ENCODE results near the gene RNU7-1.

RNU7-1 gene

DNA sequence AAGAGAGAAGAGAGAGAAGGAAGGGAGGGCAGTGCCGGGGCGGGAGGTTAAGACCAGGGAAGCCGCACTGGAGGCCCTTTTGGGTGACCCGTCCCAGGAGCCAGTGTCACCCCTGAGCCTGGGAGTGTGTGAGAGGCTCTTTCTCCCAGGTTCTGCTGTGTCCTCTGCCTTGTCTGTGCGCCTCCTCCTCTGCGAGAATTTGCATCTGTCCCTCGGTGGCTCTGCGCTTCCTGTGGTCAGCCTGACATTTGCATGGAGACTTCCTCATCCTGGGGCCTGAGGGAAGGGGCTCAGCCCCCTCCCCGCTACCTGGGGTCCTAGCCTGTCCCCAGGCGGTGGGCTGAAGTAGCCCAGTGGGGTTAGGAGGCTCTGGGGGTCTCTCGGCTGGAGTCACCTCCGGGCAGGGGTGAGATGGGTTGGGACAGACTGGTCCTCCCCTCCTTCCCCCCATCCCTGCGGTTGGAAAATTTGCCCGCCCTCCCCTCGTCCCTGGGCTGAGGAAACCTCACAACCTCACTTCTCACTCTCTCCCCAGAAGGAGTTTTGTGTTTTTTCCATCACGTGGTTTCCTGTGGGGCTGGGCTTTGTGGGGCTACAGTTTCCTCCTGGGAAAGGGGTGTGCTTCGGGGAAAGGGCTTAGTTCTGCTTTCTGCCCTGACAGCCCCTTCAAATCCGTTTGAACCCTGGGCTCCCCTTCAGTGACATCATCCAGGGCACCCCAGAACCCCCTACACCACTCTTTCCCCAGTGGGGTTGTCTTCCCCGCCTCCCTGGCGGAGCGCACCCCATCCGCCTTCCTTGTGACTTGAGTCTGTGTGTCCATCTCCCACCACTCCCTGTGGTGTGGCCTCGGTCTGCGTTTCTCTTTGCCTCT, 10.1 kb downstream of the RNU7-1 start:
- peak; percentile 82 for DNase-seq (ENCODE audit: low spot score)

DNA sequence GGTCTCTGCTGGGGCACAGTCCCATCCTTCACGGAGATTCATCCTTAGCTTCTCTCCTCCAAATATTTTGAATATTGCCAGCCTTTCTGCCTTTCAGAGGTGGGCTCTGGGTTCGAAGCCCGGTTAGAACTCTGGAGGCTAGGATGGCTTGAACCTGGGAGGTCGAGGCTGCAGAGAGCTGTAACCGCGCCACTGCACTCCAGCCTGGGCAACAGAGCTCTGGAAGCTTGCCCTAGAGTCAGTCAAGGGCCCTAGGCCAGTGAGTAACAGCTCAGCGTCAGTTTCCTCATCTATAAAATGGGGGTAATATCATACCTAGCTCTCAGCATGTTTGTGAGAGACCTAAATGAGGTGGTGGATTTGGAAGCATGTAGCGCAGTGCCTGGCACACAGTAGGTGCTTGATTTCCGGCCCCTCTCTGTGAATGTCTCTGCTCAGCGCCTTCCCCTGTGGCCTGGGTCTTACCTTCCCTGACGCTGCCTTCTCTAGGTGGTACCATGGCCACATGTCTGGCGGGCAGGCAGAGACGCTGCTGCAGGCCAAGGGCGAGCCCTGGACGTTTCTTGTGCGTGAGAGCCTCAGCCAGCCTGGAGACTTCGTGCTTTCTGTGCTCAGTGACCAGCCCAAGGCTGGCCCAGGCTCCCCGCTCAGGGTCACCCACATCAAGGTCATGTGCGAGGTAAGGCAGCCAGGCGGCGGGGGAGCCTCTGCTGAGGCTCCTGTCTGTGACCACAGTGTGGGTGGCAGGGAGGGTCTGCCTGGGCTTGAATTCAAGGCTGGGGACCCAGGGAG, 10.9 kb downstream of the RNU7-1 start:
- no peak for DNase-seq (ENCODE audit: low spot score)

DNA sequence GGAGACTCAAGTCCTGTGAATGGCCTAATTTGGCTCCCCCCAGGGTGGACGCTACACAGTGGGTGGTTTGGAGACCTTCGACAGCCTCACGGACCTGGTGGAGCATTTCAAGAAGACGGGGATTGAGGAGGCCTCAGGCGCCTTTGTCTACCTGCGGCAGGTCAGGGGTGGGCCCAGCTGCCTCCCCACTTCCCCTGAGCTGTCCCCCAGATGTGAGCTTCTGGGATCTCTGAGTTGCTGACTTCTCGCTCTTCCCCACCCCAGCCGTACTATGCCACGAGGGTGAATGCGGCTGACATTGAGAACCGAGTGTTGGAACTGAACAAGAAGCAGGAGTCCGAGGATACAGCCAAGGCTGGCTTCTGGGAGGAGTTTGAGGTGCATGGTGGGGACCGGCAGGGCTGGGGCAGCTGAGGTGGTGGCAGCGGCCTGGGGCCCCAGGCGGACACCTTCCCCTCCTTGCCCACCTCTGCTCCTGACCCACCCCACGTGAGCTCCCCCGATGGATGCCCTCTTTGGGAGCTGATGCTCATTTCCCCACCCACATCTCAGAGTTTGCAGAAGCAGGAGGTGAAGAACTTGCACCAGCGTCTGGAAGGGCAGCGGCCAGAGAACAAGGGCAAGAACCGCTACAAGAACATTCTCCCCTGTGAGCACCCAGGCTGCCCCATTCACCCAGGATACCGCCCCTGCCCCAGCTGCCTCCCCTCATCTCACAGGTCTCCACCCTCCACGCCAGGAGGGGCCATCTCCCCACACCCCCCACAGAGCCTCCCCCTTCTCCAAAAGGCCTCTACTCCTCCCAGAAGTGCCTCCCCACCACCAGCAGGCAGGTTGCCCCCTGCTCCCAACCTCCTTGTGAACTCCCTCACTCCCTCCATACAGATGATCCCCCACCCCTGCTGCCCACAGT, 11.7 kb downstream of the RNU7-1 start:
- DNase-seq (ENCODE audit: low spot score), result no peak

DNA sequence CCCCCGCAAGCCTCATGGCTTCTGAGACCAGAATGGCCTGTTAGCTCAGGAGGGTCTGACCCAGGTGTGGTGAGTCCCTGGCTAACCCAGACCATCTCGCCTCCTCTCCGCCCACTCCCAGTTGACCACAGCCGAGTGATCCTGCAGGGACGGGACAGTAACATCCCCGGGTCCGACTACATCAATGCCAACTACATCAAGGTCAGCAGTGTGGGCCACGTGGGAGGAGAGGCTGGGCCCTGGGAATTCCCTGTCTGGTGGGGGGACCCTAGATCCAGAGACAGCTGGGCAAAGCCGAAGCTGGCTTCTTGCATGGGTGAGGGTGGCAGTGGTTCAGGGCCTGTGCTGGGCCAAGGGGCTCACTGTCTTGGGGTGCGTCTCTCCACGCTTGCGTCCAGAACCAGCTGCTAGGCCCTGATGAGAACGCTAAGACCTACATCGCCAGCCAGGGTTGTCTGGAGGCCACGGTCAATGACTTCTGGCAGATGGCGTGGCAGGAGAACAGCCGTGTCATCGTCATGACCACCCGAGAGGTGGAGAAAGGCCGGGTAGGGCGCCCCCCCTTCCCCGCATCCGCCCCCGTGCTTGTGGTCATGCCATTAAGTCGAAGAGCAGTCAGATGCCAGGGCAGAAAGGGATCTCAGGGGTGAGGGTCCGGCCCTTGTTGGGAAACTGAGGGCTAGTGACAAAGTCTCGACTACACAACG, 12.6 kb downstream of the RNU7-1 start:
- DNase-seq (ENCODE audit: low spot score), result no peak

DNA sequence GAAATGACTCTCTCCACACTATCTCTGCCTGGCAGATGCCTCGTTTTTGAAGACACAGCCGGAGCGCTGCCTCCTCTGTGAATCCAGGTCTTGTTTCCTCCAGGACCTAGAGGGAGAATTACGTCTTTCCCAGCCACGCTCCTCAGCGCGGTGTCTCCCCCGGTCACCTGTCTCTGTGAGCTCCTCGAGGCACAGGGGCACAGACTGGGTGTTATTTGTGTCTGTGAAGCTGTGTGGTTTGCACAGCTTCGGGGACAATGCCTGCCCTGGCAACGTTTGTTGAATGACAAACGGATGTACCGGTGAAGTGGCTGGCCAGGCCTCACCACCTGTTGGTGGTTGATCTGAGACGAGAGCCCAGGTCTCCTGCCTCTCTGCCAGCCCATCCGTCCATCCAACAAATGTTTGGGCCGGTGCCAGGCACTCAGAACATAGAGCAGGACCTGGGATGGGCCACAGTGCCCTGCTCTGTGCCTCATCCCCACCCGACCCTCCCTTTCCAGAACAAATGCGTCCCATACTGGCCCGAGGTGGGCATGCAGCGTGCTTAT, 13.6 kb downstream of the RNU7-1 start:
- DNase-seq (ENCODE audit: low spot score), result peak; percentile 47

DNA sequence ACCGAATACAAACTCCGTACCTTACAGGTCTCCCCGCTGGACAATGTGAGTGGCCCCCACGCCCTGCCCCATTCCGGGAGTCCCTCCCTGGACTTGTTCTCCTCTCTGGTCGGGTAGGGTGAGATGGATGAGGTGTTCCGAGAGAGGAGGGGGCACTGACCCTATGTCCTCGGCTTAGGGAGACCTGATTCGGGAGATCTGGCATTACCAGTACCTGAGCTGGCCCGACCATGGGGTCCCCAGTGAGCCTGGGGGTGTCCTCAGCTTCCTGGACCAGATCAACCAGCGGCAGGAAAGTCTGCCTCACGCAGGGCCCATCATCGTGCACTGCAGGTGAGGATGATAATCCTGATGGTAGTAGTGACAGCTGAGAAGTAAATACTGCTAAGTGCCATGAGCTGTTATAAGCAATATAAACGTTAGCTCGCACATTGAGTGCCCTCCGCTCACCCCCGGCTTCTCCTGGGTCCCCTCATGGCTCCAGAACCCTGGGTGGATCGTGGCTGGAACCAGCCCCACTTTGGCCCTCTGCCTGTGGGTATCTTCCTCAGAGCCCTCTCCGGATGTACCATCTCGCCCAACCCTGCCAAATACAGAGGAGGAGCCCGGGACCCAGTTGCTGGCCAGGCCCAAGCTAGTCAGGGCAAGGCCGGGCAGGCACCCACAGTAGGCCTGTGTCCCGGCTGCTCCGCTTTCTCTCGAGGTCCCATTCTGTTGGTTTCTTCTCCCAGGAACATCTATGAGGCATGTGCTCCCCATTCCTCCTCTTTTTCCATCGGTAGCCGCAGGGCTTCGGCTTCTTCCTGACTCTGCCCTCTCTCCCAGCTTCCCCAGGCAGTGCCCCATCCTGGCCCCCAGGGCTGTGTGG, 14.4 kb downstream of the RNU7-1 start:
- no peak for DNase-seq (ENCODE audit: low spot score)

DNA sequence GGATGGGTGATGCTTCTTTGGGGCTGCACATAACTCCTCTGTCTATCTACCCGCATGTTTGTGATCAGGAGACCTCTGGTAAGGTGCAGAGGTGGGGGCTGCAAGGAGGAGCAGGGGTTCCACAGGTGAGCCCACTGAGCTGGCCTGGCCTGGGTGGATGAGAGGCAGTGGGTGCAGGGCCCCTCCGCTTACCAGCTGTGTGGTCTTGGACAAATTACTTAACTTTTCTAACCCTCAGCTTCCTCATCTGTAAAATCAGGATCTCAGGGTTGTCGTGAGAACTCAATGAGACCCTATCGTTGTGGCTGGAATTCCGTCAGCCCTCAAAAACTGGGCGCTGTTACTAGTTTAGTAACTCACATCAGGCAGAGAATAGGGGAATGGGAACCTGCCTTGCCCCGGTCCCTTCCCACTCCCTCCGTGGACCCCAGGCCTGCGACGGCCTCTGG, 15.0 kb downstream of the RNU7-1 start:
- DNase-seq (ENCODE audit: low spot score), result no peak

DNA sequence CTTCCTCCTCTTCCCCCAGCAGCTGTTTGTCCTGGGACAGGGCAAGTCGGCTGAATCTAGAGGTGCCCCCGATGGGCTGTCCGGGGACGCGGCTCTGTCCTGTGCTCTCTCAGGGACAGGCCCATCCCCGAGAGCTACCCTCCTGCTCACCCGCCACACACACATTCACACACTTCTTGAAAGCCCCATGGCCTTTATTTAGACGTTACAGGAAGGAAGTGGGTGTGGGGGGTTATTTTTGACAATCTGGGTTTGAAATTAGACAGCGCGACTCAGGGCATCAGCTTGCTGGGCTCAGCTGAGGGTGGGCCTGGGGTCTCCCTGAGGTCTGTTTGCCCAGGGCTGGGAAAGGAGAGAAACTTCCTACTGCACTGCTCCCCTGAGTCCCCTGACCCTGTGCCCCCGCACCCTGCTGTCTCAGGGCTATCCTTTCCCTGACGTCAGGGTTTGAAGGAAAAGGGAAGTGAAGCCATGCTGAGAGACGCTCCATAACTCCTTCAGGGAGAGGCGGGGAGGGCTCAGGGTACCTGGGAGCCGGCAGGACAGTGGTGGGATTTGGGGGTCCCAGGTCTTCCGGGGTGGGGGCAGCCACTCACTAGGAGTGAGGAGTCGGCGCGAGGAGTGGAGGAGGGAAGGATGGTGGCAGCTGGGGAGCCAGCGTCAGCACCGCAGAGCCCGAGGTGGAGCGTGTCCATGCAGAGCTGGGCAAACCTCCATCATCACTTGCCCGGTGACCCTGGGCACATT, 15.6 kb downstream of the RNU7-1 start:
- peak; percentile 85 for DNase-seq (ENCODE audit: low spot score)

DNA sequence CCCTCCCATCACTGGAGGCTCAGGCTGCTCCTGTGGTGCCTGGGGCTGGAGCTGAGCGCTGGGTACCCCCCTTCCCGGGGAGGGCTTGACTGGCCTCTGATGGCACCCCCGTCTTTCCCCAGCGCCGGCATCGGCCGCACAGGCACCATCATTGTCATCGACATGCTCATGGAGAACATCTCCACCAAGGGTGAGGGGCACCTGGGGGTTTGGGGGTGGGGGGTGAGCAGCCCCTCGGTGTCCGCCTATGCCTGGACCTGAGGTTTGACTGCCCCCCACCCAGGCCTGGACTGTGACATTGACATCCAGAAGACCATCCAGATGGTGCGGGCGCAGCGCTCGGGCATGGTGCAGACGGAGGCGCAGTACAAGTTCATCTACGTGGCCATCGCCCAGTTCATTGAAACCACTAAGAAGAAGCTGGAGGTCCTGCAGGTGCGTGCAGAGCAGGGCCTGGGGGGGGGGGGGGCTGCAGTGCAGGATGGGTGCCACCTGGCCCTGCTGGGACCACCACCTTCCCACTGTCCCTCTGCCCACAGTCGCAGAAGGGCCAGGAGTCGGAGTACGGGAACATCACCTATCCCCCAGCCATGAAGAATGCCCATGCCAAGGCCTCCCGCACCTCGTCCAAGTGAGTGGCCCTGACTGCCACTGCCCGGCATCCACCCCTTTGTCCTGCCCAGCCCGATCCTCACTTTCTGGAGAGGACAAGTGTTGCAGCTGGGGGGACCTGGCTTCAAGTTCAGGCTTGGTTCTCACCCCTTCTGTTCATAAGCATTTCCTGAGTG, 16.4 kb downstream of the RNU7-1 start:
- DNase-seq (ENCODE audit: low spot score), result no peak

DNA sequence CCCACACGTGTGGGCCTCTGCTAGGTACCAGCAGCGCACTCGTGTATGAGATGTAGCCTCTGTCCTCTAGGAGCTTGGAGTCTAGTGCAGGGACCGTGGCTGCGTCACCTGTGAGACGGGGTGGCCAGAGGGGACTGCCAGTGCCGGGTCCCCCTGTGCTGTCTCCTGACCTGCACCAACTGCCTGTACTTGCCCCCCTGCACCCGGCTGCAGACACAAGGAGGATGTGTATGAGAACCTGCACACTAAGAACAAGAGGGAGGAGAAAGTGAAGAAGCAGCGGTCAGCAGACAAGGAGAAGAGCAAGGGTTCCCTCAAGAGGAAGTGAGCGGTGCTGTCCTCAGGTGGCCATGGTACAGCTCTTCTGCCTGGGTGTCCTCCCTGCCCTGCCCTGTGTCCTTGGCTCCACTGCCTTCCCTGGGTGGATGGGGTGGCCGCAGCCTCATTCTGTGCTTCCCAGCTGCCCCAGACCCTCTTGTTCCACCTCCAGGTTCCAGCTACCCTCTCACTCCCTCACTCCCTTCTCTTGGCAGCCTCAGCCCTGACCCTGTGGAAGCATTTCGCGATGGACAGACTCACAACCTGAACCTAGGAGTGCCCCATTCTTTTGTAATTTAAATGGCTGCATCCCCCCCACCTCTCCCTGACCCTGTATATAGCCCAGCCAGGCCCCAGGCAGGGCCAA, 17.1 kb downstream of the RNU7-1 start:
- DNase-seq (ENCODE audit: low spot score), result no peak

DNA sequence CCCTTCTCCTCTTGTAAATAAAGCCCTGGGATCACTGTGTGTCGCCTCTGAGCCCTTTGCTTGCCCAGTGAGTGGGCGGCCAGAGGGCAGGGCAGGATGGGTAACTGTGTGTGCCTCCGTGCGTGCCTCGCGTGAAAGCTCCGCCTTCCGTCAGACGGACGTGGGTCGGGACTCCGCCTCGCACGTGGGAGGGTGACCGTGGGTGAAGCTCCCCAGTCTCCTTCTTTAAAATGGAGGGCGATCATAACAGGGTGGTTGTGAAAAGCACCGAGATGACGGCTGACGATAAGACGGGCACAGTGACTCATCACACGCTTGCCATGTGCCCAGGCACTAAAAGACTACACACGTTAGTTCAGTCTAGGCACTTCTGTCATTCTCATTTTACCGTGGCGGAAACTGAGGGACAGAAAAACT, 17.7 kb downstream of the RNU7-1 start:
- peak; percentile 95 for DNase-seq (ENCODE audit: low spot score)

DNA sequence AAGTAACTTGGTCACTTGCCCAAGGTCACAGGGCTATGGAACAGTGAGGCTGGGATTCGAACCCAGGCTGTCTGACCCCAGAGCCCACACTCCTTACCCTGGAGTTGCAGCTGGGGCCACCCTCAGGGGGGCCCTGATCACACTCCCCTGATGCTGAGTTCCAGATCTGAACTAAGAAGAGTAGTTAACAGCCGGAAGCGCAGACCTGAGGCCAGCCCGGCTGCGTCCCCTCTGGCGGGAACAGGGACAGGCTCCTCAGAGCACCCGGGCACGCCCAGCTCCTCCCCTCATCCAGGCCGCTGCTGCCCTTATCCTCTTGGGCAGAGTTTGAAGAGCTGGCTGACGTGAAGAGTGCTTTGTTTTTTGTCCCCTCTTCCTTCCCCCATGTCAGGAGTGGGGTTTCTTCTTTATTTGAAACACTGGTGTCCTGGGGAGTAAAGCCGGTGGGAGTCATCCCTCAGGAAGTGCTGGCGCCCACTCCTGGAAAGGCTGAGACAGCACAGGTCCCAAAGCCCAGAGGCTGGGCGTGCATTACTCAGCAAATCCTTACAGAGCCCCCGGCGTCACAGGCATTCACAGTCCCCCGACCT, 18.2 kb downstream of the RNU7-1 start:
- DNase-seq (ENCODE audit: low spot score), result no peak

DNA sequence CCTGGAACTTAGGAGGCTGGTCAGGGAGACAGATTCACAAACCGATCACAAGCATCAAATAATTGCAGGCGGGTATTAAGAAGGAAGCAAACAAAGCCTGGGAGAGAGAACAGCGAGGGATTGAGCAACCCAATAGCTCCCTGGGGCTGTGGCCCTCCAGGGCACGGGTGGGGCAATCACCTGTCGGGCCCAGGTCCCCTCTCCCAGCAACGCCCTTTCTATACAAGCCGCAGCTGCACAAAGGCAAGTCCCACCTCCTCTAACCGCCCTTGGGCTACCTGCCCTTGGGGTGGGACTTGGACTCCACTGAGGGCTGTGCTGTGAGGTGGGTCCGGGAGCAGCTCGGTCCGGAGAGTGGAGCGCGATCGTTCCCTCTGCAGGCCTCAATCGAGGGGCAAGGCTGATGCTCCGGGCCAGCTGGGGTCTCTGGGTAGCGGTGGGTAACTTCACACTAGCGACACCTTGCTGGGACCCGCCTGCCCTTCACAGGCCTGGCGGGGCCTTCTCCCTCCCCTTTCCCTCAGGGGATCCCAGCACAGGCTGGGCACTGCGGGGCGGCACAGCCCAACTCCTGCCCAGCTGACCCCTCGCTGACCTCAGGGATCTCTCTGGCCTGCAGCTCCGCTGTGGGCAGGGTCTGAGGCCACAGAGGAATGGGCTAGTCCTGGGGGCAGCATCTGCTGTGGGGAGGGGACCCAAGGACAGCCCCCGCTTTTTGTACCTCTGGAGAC, 18.8 kb downstream of the RNU7-1 start:
- DNase-seq (ENCODE audit: low spot score), result no peak

DNA sequence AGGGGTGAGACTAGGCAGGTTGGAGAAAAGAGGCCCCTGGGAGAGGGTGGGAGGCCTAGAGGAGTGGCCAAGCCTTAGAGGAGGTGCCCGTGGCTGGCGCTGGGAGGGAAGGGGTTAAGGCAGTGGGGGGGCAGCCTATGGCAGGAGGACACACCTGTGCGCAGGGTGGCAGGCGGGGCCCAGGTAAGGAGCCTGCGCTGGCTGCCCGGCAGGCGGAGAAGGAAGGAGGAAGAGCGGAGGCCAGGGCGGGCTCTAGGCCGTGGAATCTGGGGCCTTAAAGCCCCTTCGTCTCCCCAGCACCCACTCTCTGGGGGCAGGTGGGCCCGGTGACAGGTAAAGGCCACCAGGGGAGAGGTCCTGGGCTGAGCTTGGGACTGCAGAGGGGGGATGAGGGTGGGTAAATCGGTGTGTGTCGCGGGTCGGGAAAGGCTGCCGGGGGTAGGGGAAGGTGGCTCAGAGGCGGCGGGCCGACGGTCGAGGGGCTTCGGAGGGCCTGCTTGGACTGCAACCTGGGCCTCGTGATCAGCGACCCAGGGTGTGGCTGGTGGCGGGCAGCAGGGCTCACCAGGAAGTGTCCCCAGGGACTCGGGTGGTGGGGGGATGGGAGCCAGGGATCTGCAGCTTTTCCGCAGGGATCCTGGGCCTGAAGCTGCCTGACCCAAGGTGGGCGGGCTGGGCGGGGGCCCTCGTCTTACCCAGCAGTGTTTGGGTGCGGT, 19.6 kb downstream of the RNU7-1 start:
- no peak for DNase-seq (ENCODE audit: low spot score)

DNA sequence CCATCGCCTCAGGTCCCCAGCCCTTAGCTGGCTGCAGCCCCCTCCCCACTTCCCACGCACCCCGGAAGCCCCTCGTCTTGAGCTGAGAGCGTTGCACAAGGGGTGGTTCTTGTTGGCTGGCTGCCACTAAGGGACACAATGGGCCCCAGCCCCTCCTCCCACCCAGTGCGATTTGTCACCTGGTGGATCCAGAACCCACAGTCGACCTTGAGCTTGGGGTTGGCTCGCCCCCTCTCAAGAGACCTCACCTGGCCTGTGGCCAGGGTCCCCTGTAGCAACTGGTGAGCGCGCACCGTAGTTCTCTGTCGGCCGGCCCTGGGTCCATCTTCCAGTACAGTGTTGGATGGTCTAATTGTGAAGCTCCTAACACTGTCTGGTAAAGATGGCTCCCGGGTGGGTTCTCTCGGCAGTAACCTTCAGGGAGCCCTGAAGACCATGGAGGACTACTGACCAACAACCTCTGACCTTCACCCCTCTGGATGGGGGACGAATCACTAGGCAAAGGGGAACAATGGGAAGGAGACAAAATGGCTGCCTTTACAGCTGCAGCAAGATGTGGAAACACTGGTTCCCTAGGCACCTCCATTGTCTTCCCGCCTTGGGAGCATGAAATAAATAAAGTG, 20.3 kb downstream of the RNU7-1 start:
- no peak for DNase-seq (ENCODE audit: low spot score)

DNA sequence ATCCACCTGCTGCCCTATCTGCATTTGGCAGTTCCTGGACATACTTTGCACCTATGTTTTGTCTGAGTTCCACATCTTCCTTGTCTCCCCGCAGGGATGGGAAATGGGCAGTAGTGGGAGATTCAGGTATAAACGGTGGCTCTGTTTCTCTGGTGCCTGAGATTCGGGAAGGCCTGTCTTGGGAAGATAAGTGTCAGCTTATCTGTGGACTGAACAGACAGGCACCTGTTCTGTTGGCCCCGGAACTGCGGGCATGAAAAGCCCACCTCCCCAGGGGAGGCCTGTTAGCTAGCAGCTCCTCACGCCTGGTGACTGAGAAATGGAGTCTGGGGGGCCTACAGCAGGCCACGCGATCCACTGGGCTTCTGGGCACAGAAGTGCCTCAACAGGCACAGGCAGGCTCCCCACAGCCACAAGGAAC, 21.0 kb downstream of the RNU7-1 start:
- no peak for DNase-seq (ENCODE audit: low spot score)
